Heart left ventricle (tissue), 13 donors: ENCODE data around the gene AWAT2.

ENCODE experiments used
- CTCF ChIP-seq, 12 donors: fragments of 200-600 bp; sonication (generic) in 4 of 12; IDR thresholded peaks; one replicate each; pipeline versions ENCODE4 v1.5.0 to v1.8.0; 2018 to 2022; ENCODE audit warnings: antibody characterized with exemption in 12 of 12, mild to moderate bottlenecking in 5 of 12
- POLR2A ChIP-seq, 2 donors: fragments of 450-650 bp; IDR thresholded peaks; one replicate each; pipeline ENCODE4 v1.6.1; 2017; ENCODE audit warnings: antibody characterized with exemption in 2 of 2, mild to moderate bottlenecking in 2 of 2, moderate library complexity in 2 of 2
- donor health status: ischemic (EF 13 %, LVEDD 7.1; RV severe dilation, severe dysfunction).
- donor health status: DM: no; HTN: yes; CAD: no.
- donor health status: DM: no; HTN: no; CAD: no.
- donor health status: ischemic (EF 25% LVEDD 6.9; RV normal size, moderate dysfunction).
- donor health status: ischemic (EF 25% LVEDD 5.7; RV mildly dilated, moderate dysfunction).
- donor health status: ischemic (EF 35%, LVEDD 5.7; RV mildly dilated, moderate dysfunction).
- donor health status: nonischemic (EF 11% LVEDD 7.7; RV severe dilation, severe dysfunction).
- donor health status: DM: yes; HTN: yes; CAD: no.
- donor health status: PGD.
- donor health status: ischemic (EF 29% LVEDD 5.4; RV normal size, mild dysfunction).
- donor health status: nonischemic (EF 23%, LVEDD 6.1; RV moderate dilation, normal function).

- TF ChIP-seq CTCF (IDR thresholded peaks at IDR 0.05) (no peak), POLR2A (IDR thresholded peaks at IDR 0.05) (no peak)
Measured at GRCh38 chrX:70049406-70049805, 332 bp downstream of the AWAT2 start.
